HG03378 (cell line): ENCODE measurements around the gene SLC37A4.

Source experiments
- ATAC-seq: cut with Tn5 transposase; IDR thresholded peaks from one replicate; pipeline ENCODE4 v1.9.1; 2021; ENCODE audit warnings: mild to moderate bottlenecking, moderate library complexity; ENCODE audit not compliant: unreplicated experiment

The SLC37A4 gene

GRCh38 chr11:118979434-118979833, 51.2 kb downstream of the SLC37A4 start:
- ATAC-seq = no peak

- no peak for ATAC-seq
Observed at GRCh38 chr11:118975771-118976709, 54.6 kb downstream of the SLC37A4 start.
